Keratinocyte (primary cell): ENCODE measurements around the gene KCNF1. TPM values are rescaled to one million over a fixed set of nuclear protein-coding genes. Genes with fewer than 3 reads are reported as not detected.
A peak's percentile ranks its signal among the peaks of the same experiment; 100 is the strongest.

ENCODE experiments used
- DNase-seq: peaks from one replicate; pipeline ENCODE4 v3.0.0-alpha.2; 2011; ENCODE audit warnings: low read depth, missing footprints, low spot score
- FAIRE-seq: peaks from 2 replicates; lab custom pipeline; 2011; peaks lifted over from hg19 to GRCh38; lab: Jason Lieb, UNC
- H2AFZ ChIP-seq: 2 replicates; pipeline ENCODE4 v1.6.0; 2012; ENCODE audit warnings: low read length, control low read depth, inconsistent platforms; ENCODE audit not compliant: control insufficient read depth
- H3K27ac ChIP-seq: 2 replicates; pipeline ENCODE4 v1.5.1; 2011; ENCODE audit warnings: low read length; ENCODE audit not compliant: control insufficient read depth, insufficient read depth
- H3K27me3 ChIP-seq: 3 replicates; pipeline ENCODE4 v1.6.0; 2011; ENCODE audit warnings: low read length; ENCODE audit not compliant: control insufficient read depth, insufficient read depth; ENCODE audit errors: extremely low read depth
- H3K36me3 ChIP-seq, 2 experiments: 2 replicates in 1 of 2; 3 replicates in 1 of 2; pipeline ENCODE4 v1.5.1; 2011; ENCODE audit warnings: low read length in 2 of 2, mild to moderate bottlenecking in 1 of 2; ENCODE audit not compliant: control insufficient read depth in 2 of 2, insufficient read depth in 2 of 2; ENCODE audit errors: extremely low read depth in 1 of 2
- H3K4me1 ChIP-seq: 3 replicates; pipeline ENCODE4 v1.5.1; 2011; ENCODE audit warnings: low read length; ENCODE audit not compliant: control insufficient read depth, insufficient read depth; ENCODE audit errors: extremely low read depth
- H3K4me2 ChIP-seq: 3 replicates; pipeline ENCODE4 v1.6.0; 2011; ENCODE audit warnings: low read depth, low read length; ENCODE audit not compliant: control insufficient read depth, insufficient read depth; ENCODE audit errors: extremely low read depth
- H3K4me3 ChIP-seq, 3 experiments: fragments of 200-600 bp in 1 of 3; sonication (generic) in 1 of 3; 2 replicates in 2 of 3; 3 replicates in 1 of 3; pipeline ENCODE4 v1.5.1; 2011 to 2016; ENCODE audit warnings: low read length in 3 of 3, mild to moderate bottlenecking in 3 of 3, control low read depth in 2 of 3, inconsistent platforms in 1 of 3, low read depth in 1 of 3, mixed read lengths in 1 of 3, mixed run types in 1 of 3, moderate library complexity in 1 of 3; ENCODE audit not compliant: control insufficient read depth in 2 of 3, insufficient read depth in 2 of 3; ENCODE audit errors: extremely low read depth in 1 of 3
- H3K79me2 ChIP-seq: 2 replicates; pipeline ENCODE4 v1.6.0; 2012; ENCODE audit warnings: low read length; ENCODE audit not compliant: control insufficient read depth, insufficient read depth
- H3K9ac ChIP-seq: 3 replicates; pipeline ENCODE4 v1.6.0; 2011; ENCODE audit warnings: low read length; ENCODE audit not compliant: control insufficient read depth, insufficient read depth; ENCODE audit errors: extremely low read depth
- H3K9me1 ChIP-seq: 3 replicates; pipeline ENCODE4 v1.6.0; 2011; ENCODE audit warnings: low read length; ENCODE audit not compliant: control insufficient read depth, insufficient read depth; ENCODE audit errors: extremely low read depth
- H3K9me3 ChIP-seq: 2 replicates; pipeline ENCODE4 v1.5.1; 2012; ENCODE audit warnings: low read depth, low read length; ENCODE audit not compliant: control insufficient read depth
- H4K20me1 ChIP-seq: 3 replicates; pipeline ENCODE4 v1.6.0; 2011; ENCODE audit warnings: low read length; ENCODE audit not compliant: control insufficient read depth, insufficient read depth; ENCODE audit errors: extremely low read depth
- CTCF ChIP-seq, 3 experiments: IDR thresholded peaks in 1 of 3; conservative IDR thresholded peaks in 1 of 3; optimal IDR thresholded peaks in 1 of 3; 2 replicates in 2 of 3; 3 replicates in 1 of 3; pipeline versions ENCODE3 to v1.5.1; 2011; ENCODE audit warnings: low read length in 3 of 3, mild to moderate bottlenecking in 3 of 3, moderate library complexity in 2 of 3, control low read depth in 1 of 3, inconsistent platforms in 1 of 3; ENCODE audit not compliant: insufficient read depth in 2 of 3; ENCODE audit errors: extremely low read depth in 1 of 3
- EZH2 ChIP-seq: IDR thresholded peaks from one replicate; pipeline ENCODE4 v1.6.1; 2012; ENCODE audit warnings: inconsistent platforms, mild to moderate bottlenecking, low read length, moderate library complexity
- dilution Hi-C: fragments of 300-500 bp; cut with MboI; formaldehyde crosslinking; loops from one replicate; pipeline ENCODE4 v1.7.0; 2020; ENCODE audit warnings: low sequenced_read_pairs; ENCODE audit not compliant: extremely low pct_ligation_motif_present
- polyA plus RNA-seq, 5 experiments: library from polyadenylated mRNA; depleted of rRNA in 3 of 5; stranded (reverse) in 3 of 5; stranded (forward) in 1 of 5; unstranded in 1 of 5; fragments of >200 nt; gene quantifications; 1 replicate in 1 of 5; 2 replicates in 3 of 5; 3 replicates in 1 of 5; pipeline versions ENCODE4 v1.2.1 to v1.2.3, GENCODE V29; 2011 to 2012; ENCODE audit warnings: missing spikeins in 2 of 5, low read depth in 1 of 5, low replicate concordance in 1 of 5

The KCNF1 gene
- polyA plus RNA-seq, 1 donor (not counting 4 experiments of a cell fraction or from before 2014, with no cell fraction given), result 0.05 TPM

- no peak overlapping the region for H2AFZ ChIP-seq
Observed at GRCh38 chr2:10914272-10914693, 2.5 kb downstream of the KCNF1 start.

GRCh38 chr2:10915236-10915635, 3.5 kb downstream of the KCNF1 start:
- H3K27ac ChIP-seq, result no peak overlapping the region
- FAIRE-seq (no peak), DNase-seq (no peak)
- no peak overlapping the region for H2AFZ ChIP-seq
- no peaks in the 10 kb centered on the region for H3K4me1 ChIP-seq
- dilution Hi-C loops, result no loop called here
- no peaks in the 10 kb centered on the region for H3K9me1 ChIP-seq
- H3K9ac ChIP-seq, result no peak overlapping the region
- H3K79me2 ChIP-seq, result no peaks in the 10 kb centered on the region
- H4K20me1 ChIP-seq, result no peaks in the 10 kb centered on the region
- H3K9me3 ChIP-seq, result no peaks in the 10 kb centered on the region
- H3K27me3 ChIP-seq, result peaks cover 52% of the 10 kb centered on the region
- H3K4me2 ChIP-seq, result no peak overlapping the region
- no peak overlapping the region for H3K4me3 ChIP-seq
- H3K36me3 ChIP-seq, result no peaks in the 10 kb centered on the region
- no peak for TF ChIP-seq CTCF (optimal IDR thresholded peaks at IDR 0.05 in 1 of 3, IDR thresholded peaks at IDR 0.05 in 1 of 3, conservative IDR thresholded peaks at IDR 0.05 in 1 of 3; ENCODE audit: extremely low read depth in 1 of 3, insufficient read depth in 2 of 3, low read length in 3 of 3)
- no peak for TF ChIP-seq EZH2

More at GRCh38 chr2:10914272-10914693, 2.5 kb downstream of the KCNF1 start:
- TF ChIP-seq CTCF (optimal IDR thresholded peaks at IDR 0.05 in 1 of 3, IDR thresholded peaks at IDR 0.05 in 1 of 3, conservative IDR thresholded peaks at IDR 0.05 in 1 of 3; ENCODE audit: extremely low read depth in 1 of 3, insufficient read depth in 2 of 3, low read length in 3 of 3), result peak; percentile 22 to 57 (median 32)
- TF ChIP-seq EZH2, result no peak
- DNase-seq (no peak), FAIRE-seq (no peak)
- H4K20me1 ChIP-seq, result no peaks in the 10 kb centered on the region
- no peaks in the 10 kb centered on the region for H3K4me1 ChIP-seq
- no peak overlapping the region for H3K9ac ChIP-seq
- no peaks in the 10 kb centered on the region for H3K9me3 ChIP-seq
- H3K27ac ChIP-seq, result no peak overlapping the region
- dilution Hi-C loops, result no loop called here
- H3K27me3 ChIP-seq, result peaks cover 52% of the 10 kb centered on the region
- no peak overlapping the region for H3K4me3 ChIP-seq
- no peaks in the 10 kb centered on the region for H3K79me2 ChIP-seq
- no peak overlapping the region for H3K4me2 ChIP-seq
- no peaks in the 10 kb centered on the region for H3K9me1 ChIP-seq
- H3K36me3 ChIP-seq, result no peaks in the 10 kb centered on the region
